ENCODE data around the gene HBD. TPM values are rescaled to one million over a fixed set of nuclear protein-coding genes. Genes with fewer than 3 reads are reported as not detected.

Gene HBD
- total and polyA plus RNA-seq, 2 donors (not counting 1 experiment from before 2014, with no cell fraction given) = 5.9 to 53.4 TPM

DNA sequence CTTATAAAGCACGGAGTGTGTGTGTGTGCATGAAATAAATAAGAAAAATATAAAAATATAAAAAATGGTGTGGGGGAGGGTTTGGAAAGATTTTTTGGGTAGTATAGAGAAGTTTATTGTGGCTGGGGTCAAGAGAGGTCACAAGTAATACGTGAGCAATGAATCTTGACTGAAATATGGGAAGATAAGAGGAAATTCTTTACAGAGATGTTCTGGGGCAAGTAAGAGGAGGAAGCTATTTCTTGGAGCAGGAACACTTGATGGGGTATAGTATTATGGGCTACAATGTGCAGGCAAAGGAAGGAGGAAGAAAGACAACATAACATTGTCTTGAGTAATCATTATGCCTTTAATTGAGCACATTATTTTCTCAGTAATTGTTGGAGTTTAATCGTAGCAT, 2.1 kb downstream of the HBD start:
- H3K9me3 ChIP-seq (ENCODE audit: control insufficient read depth, insufficient read depth, low read depth, low read length) = no peaks in the 10 kb centered on the region
- H3K9ac ChIP-seq (ENCODE audit: insufficient read depth, low read length) = no peak overlapping the region
- peaks cover 7% of the 10 kb centered on the region for H3K4me1 ChIP-seq (ENCODE audit: control insufficient read depth, extremely low read depth, insufficient read depth, low read length)
- no peak overlapping the region for H3K27ac ChIP-seq (ENCODE audit: insufficient read depth, low read length)
- no peak overlapping the region for H3K4me2 ChIP-seq (ENCODE audit: extremely low read depth, insufficient read depth, low read length)
- no peaks in the 10 kb centered on the region for H3K36me3 ChIP-seq (ENCODE audit: control insufficient read depth, insufficient read depth, low read length)
- H3K27me3 ChIP-seq (ENCODE audit: control insufficient read depth, insufficient read depth, low read length) = no peaks in the 10 kb centered on the region
- TF ChIP-seq, protein P1, sequence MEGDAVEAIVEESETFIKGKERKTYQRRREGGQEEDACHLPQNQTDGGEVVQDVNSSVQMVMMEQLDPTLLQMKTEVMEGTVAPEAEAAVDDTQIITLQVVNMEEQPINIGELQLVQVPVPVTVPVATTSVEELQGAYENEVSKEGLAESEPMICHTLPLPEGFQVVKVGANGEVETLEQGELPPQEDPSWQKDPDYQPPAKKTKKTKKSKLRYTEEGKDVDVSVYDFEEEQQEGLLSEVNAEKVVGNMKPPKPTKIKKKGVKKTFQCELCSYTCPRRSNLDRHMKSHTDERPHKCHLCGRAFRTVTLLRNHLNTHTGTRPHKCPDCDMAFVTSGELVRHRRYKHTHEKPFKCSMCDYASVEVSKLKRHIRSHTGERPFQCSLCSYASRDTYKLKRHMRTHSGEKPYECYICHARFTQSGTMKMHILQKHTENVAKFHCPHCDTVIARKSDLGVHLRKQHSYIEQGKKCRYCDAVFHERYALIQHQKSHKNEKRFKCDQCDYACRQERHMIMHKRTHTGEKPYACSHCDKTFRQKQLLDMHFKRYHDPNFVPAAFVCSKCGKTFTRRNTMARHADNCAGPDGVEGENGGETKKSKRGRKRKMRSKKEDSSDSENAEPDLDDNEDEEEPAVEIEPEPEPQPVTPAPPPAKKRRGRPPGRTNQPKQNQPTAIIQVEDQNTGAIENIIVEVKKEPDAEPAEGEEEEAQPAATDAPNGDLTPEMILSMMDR (conservative IDR thresholded peaks at IDR 0.05 in 1 of 2, IDR thresholded peaks at IDR 0.05 in 1 of 2; ENCODE audit: low read depth in 1 of 2, low read length in 2 of 2) = no peak
- TF ChIP-seq EZH2 (IDR thresholded peaks at IDR 0.05; ENCODE audit: low read length, missing control alignments) = no peak
- DNase-seq (ENCODE audit: low read depth in 2 of 2) = no peak
- H2AFZ ChIP-seq (ENCODE audit: low read length) = no peak overlapping the region
- no peaks in the 10 kb centered on the region for H4K20me1 ChIP-seq (ENCODE audit: control insufficient read depth, extremely low read depth, insufficient read depth, low read length)
- H3K79me2 ChIP-seq (ENCODE audit: control insufficient read depth, insufficient read depth, low read length) = no peaks in the 10 kb centered on the region
- H3K4me3 ChIP-seq (replicated peaks in 1 of 4; ENCODE audit: control extremely low read depth in 1 of 4, insufficient read depth in 1 of 4, low read depth in 3 of 4, low read length in 4 of 4) = no peak overlapping the region

DNA sequence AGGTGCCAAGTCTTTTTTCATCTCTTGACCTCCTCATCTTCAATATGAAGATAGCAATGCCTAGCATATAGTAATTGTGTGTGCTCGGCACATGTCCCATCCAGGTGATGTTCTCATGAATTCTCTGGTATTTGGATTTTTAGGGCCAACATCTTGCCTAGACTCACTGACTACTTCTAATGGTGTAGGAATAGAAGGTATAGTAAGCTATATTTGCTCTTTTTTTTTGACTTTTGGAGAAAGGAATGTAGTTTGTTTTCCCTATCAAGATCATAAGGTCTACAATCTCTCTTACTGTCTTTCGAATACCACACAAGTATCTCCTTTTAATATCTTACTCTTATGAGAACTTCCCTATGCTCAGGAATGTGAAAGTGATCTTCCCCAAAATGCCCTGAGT, 3.2 kb downstream of the HBD start:
- H3K4me3 ChIP-seq (replicated peaks in 1 of 4; ENCODE audit: control extremely low read depth in 1 of 4, insufficient read depth in 1 of 4, low read depth in 3 of 4, low read length in 4 of 4) = no peak overlapping the region
- H3K9me3 ChIP-seq (ENCODE audit: control insufficient read depth, insufficient read depth, low read depth, low read length) = no peaks in the 10 kb centered on the region
- no peak overlapping the region for H3K4me2 ChIP-seq (ENCODE audit: extremely low read depth, insufficient read depth, low read length)
- H3K27ac ChIP-seq (ENCODE audit: insufficient read depth, low read length) = no peak overlapping the region
- no peaks in the 10 kb centered on the region for H3K79me2 ChIP-seq (ENCODE audit: control insufficient read depth, insufficient read depth, low read length)
- peaks cover 7% of the 10 kb centered on the region for H3K4me1 ChIP-seq (ENCODE audit: control insufficient read depth, extremely low read depth, insufficient read depth, low read length)
- no peaks in the 10 kb centered on the region for H4K20me1 ChIP-seq (ENCODE audit: control insufficient read depth, extremely low read depth, insufficient read depth, low read length)
- H2AFZ ChIP-seq (ENCODE audit: low read length) = no peak overlapping the region
- H3K36me3 ChIP-seq (ENCODE audit: control insufficient read depth, insufficient read depth, low read length) = no peaks in the 10 kb centered on the region
- no peaks in the 10 kb centered on the region for H3K27me3 ChIP-seq (ENCODE audit: control insufficient read depth, insufficient read depth, low read length)
- no peak for DNase-seq (ENCODE audit: low read depth in 2 of 2)
- TF ChIP-seq, protein P1 (conservative IDR thresholded peaks at IDR 0.05 in 1 of 2, IDR thresholded peaks at IDR 0.05 in 1 of 2; ENCODE audit: low read depth in 1 of 2, low read length in 2 of 2) = no peak
- no peak for TF ChIP-seq EZH2 (IDR thresholded peaks at IDR 0.05; ENCODE audit: low read length, missing control alignments)
- H3K9ac ChIP-seq (ENCODE audit: insufficient read depth, low read length) = no peak overlapping the region

DNA sequence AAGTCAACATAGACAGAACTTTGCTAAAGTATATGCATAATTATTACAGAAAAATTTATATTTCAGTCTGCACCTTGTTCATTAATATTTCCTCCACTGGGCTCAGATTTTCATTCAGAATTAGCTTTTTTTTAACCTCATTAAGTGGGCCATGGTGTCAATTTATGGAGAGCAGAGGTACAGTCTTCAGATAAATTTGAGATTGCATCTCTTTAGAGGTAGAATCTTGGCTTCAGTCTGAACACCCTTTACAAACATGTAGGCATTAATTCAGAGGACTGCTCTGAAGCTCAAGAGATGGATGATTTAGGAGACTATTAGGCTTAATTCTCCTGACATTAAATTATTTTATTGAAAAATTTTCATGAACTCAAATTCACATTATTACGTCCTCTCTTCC, 4.0 kb downstream of the HBD start:
- Histone ChIP-seq H3K9ac (ENCODE audit: insufficient read depth, low read length) (no peak overlapping the region), H3K79me2 (ENCODE audit: control insufficient read depth, insufficient read depth, low read length) (no peaks in the 10 kb centered on the region), H3K27ac (ENCODE audit: insufficient read depth, low read length) (no peak overlapping the region), H2AFZ (ENCODE audit: low read length) (no peak overlapping the region), H4K20me1 (ENCODE audit: control insufficient read depth, extremely low read depth, insufficient read depth, low read length) (no peaks in the 10 kb centered on the region), H3K36me3 (ENCODE audit: control insufficient read depth, insufficient read depth, low read length) (no peaks in the 10 kb centered on the region), H3K4me2 (ENCODE audit: extremely low read depth, insufficient read depth, low read length) (no peak overlapping the region), H3K4me1 (ENCODE audit: control insufficient read depth, extremely low read depth, insufficient read depth, low read length) (peaks cover 7% of the 10 kb centered on the region), H3K9me3 (ENCODE audit: control insufficient read depth, insufficient read depth, low read depth, low read length) (no peaks in the 10 kb centered on the region), H3K4me3 (replicated peaks in 1 of 4; ENCODE audit: control extremely low read depth in 1 of 4, insufficient read depth in 1 of 4, low read depth in 3 of 4, low read length in 4 of 4) (no peak overlapping the region), H3K27me3 (ENCODE audit: control insufficient read depth, insufficient read depth, low read length) (no peaks in the 10 kb centered on the region)
- no peak for DNase-seq (ENCODE audit: low read depth in 2 of 2)
- TF ChIP-seq EZH2 (IDR thresholded peaks at IDR 0.05; ENCODE audit: low read length, missing control alignments) = no peak
- TF ChIP-seq, protein P1 (conservative IDR thresholded peaks at IDR 0.05 in 1 of 2, IDR thresholded peaks at IDR 0.05 in 1 of 2; ENCODE audit: low read depth in 1 of 2, low read length in 2 of 2) = no peak

Data from fibroblast of lung (primary cell).